ENCODE data around the gene DNAJC1.

Gene DNAJC1

GRCh38 chr10:21756707-21757106 is 246.8 kb downstream of the DNAJC1 start:
- no peak for DNase-seq

- DNase-seq: no peak
Measured at GRCh38 chr10:21754410-21755011, 249.0 kb downstream of the DNAJC1 start.

GRCh38 chr10:21753497-21754270 is 249.8 kb downstream of the DNAJC1 start:
- DNase-seq: no peak

- DNase-seq: no peak
Measured at GRCh38 chr10:21751341-21752310, 251.9 kb downstream of the DNAJC1 start.

GRCh38 chr10:21750424-21750823 is 253.1 kb downstream of the DNAJC1 start:
- DNase-seq: no peak

GRCh38 chr10:21749788-21750187 is 253.7 kb downstream of the DNAJC1 start:
- DNase-seq: no peak

GRCh38 chr10:21747809-21748208 is 255.7 kb downstream of the DNAJC1 start:
- DNase-seq: no peak

- no peak for DNase-seq
Measured at GRCh38 chr10:21746118-21746517, 257.4 kb downstream of the DNAJC1 start.

GRCh38 chr10:21744223-21744622 is 259.3 kb downstream of the DNAJC1 start:
- no peak for DNase-seq

GRCh38 chr10:21742740-21743412 is 260.7 kb downstream of the DNAJC1 start:
- DNase-seq: no peak

GRCh38 chr10:21740989-21741388 is 262.5 kb downstream of the DNAJC1 start:
- DNase-seq: no peak

GRCh38 chr10:21737106-21737505 is 266.4 kb downstream of the DNAJC1 start:
- DNase-seq: no peak

GRCh38 chr10:21733710-21734109 is 269.8 kb downstream of the DNAJC1 start:
- no peak for DNase-seq

GRCh38 chr10:21732067-21732772 is 271.3 kb downstream of the DNAJC1 start:
- DNase-seq: peak; percentile 89

- DNase-seq: no peak
Measured at GRCh38 chr10:21728618-21729017, 274.9 kb downstream of the DNAJC1 start.

GRCh38 chr10:21727452-21728168 is 275.9 kb downstream of the DNAJC1 start:
- peak; percentile 66 for DNase-seq

GRCh38 chr10:21726601-21727225 is 276.8 kb downstream of the DNAJC1 start:
- DNase-seq: peak; percentile 71

- DNase-seq: peak; percentile 97
Measured at GRCh38 chr10:21724687-21725367, 278.7 kb downstream of the DNAJC1 start.

- peak; percentile 53 for DNase-seq
Measured at GRCh38 chr10:21724020-21724589, 279.4 kb downstream of the DNAJC1 start.

- DNase-seq: no peak
Measured at GRCh38 chr10:21722209-21722608, 281.3 kb downstream of the DNAJC1 start.
